Natural killer cell (primary cell): ENCODE data around the gene ITGA1. TPM values are rescaled to one million over a fixed set of nuclear protein-coding genes. Genes with fewer than 3 reads are reported as not detected.

Experiments used
- ATAC-seq, 3 donors: fragments of 150-1000 bp in 2 of 3; fragments of 200-7000 bp in 1 of 3; cut with Tn5 transposase; 1 replicate in 1 of 3; 2 replicates in 2 of 3; pipeline ENCODE4 v1.10.0; 2021; ENCODE audit warnings: mild to moderate bottlenecking in 2 of 3, moderate library complexity in 2 of 3
- DNase-seq, 2 donors: peaks; one replicate each; pipeline versions ENCODE4 v3.0.0 to v3.0.0-alpha.2; 2013 to 2021; ENCODE audit warnings: mixed read lengths in 1 of 2
- H3K27ac ChIP-seq: one replicate; pipeline ENCODE4 v1.5.1; 2013; ENCODE audit warnings: mild to moderate bottlenecking, low read length
- H3K27me3 ChIP-seq: one replicate; pipeline ENCODE4 v1.6.1; 2013; ENCODE audit warnings: low read length; ENCODE audit not compliant: control insufficient read depth, insufficient read depth
- H3K36me3 ChIP-seq: one replicate; pipeline ENCODE4 v1.6.1; 2013; ENCODE audit warnings: low read length; ENCODE audit not compliant: control insufficient read depth, insufficient read depth
- H3K4me1 ChIP-seq: one replicate; pipeline ENCODE4 v1.6.1; 2013; ENCODE audit warnings: low read length; ENCODE audit not compliant: control insufficient read depth, insufficient read depth
- H3K4me3 ChIP-seq: one replicate; pipeline ENCODE4 v1.5.1; 2013; ENCODE audit warnings: low read length
- H3K9me3 ChIP-seq: one replicate; pipeline ENCODE4 v1.6.1; 2013; ENCODE audit warnings: low read length; ENCODE audit not compliant: control insufficient read depth, insufficient read depth
- H3K27ac Mint-ChIP-seq, 2 donors: one replicate each; pipeline ENCODE4 v1.8.0; 2022; ENCODE audit warnings: mild to moderate bottlenecking in 2 of 2, mixed read lengths in 2 of 2, moderate library complexity in 1 of 2
- H3K27me3 Mint-ChIP-seq, 2 donors: one replicate each; pipeline ENCODE4 v1.8.0; 2022; ENCODE audit warnings: low read depth in 2 of 2, mixed read lengths in 2 of 2
- H3K36me3 Mint-ChIP-seq: one replicate; pipeline ENCODE4 v1.8.0; 2022; ENCODE audit warnings: mixed read lengths
- H3K4me1 Mint-ChIP-seq, 2 donors: one replicate each; pipeline ENCODE4 v1.8.0; 2022; ENCODE audit warnings: mixed read lengths in 2 of 2
- H3K4me3 Mint-ChIP-seq: one replicate; pipeline ENCODE4 v1.8.0; 2022; ENCODE audit warnings: mild to moderate bottlenecking, moderate library complexity, mixed read lengths
- H3K9me3 Mint-ChIP-seq, 2 donors: one replicate each; pipeline ENCODE4 v1.8.0; 2022; ENCODE audit warnings: mixed read lengths in 2 of 2
- WGBS: methylation state at CpG from one replicate; pipeline ENCODE4 v1.1.7; 2013; ENCODE audit warnings: missing lambda C conversion rate; ENCODE audit not compliant: insufficient coverage; 5-methylcytosine and 5-hydroxymethylcytosine counted together
- intact Hi-C: fragments of 100-400 bp; cut with micrococcal nuclease; formaldehyde crosslinking; loops from one replicate; pipeline ENCODE4 v1.14.2; 2022
- total RNA-seq, 4 donors: library from RNA; stranded (reverse); fragments of 120-200 nt in 1 of 4; gene quantifications; one replicate each; pipeline versions ENCODE4 v1.2.3 to v1.2.4, GENCODE V29; 2013 to 2022
- TF ChIP-seq, protein P1 (sequence below): fragments of 200-600 bp; IDR thresholded peaks from one replicate; pipeline ENCODE4 v1.8.0; 2022; ENCODE audit warnings: antibody characterized with exemption

The ITGA1 gene
- total RNA-seq, 3 donors from 2014 or later (not counting 1 experiment from before 2014, with no cell fraction given), result 0.45 to 0.82 (median 0.47) TPM

- no peaks in the 10 kb centered on the region for H3K36me3 Mint-ChIP-seq
- H3K27me3 ChIP-seq, result no peaks in the 10 kb centered on the region
- peak overlapping the region; percentile 66 for H3K27ac ChIP-seq
- H3K9me3 Mint-ChIP-seq, result no peaks in the 10 kb centered on the region
- 12% methylated on average over 31 of the region's 31 CpGs for WGBS
- peaks cover 20% of the 10 kb centered on the region for H3K4me1 ChIP-seq
- TF ChIP-seq, protein P1, sequence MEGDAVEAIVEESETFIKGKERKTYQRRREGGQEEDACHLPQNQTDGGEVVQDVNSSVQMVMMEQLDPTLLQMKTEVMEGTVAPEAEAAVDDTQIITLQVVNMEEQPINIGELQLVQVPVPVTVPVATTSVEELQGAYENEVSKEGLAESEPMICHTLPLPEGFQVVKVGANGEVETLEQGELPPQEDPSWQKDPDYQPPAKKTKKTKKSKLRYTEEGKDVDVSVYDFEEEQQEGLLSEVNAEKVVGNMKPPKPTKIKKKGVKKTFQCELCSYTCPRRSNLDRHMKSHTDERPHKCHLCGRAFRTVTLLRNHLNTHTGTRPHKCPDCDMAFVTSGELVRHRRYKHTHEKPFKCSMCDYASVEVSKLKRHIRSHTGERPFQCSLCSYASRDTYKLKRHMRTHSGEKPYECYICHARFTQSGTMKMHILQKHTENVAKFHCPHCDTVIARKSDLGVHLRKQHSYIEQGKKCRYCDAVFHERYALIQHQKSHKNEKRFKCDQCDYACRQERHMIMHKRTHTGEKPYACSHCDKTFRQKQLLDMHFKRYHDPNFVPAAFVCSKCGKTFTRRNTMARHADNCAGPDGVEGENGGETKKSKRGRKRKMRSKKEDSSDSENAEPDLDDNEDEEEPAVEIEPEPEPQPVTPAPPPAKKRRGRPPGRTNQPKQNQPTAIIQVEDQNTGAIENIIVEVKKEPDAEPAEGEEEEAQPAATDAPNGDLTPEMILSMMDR, result no peak
- peak; percentile 32 to 62 (median 51) for ATAC-seq
- no peaks in the 10 kb centered on the region for H3K9me3 ChIP-seq
- peak overlapping the region; percentile 92 to 94 for H3K27ac Mint-ChIP-seq
- H3K4me1 Mint-ChIP-seq, result peaks cover 41 to 47% of the 10 kb centered on the region in 2 donors
- peak overlapping the region; percentile 76 for H3K4me3 ChIP-seq
- no peaks in the 10 kb centered on the region for H3K27me3 Mint-ChIP-seq
- H3K4me3 Mint-ChIP-seq, result peak overlapping the region; percentile 99
- intact Hi-C loops, result no loop called here
- DNase-seq, result peak; percentile 39 to 59
- no peaks in the 10 kb centered on the region for H3K36me3 ChIP-seq
Measured at GRCh38 chr5:52800394-52801213, 12.9 kb downstream of the ITGA1 start.

DNA sequence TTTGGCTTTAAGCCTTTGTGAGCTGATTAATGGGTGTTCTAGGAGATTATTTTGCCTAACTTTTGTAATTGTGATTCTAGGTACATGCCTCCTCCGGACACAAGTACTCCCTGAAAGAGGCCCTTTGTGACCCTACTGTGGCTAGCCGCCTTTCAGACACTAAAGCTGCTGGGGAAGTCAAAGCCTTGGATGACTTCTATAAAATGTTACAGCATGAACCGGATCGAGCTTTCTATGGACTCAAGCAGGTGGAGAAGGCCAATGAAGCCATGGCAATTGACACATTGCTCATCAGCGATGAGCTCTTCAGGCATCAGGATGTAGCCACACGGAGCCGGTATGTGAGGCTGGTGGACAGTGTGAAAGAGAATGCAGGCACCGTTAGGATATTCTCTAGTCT, 13.6 kb downstream of the ITGA1 start:
- intact Hi-C loops, result no loop called here
- ATAC-seq (no peak), DNase-seq (no peak)
- Mint-ChIP-seq H3K27ac (peak overlapping the region; percentile 92 to 94), H3K27me3 (no peaks in the 10 kb centered on the region), H3K36me3 (no peaks in the 10 kb centered on the region), H3K4me3 (peak overlapping the region; percentile 99), H3K9me3 (no peaks in the 10 kb centered on the region), H3K4me1 (peaks cover 41 to 47% of the 10 kb centered on the region in 2 donors)
- Histone ChIP-seq H3K27ac (no peak overlapping the region), H3K36me3 (no peaks in the 10 kb centered on the region), H3K27me3 (no peaks in the 10 kb centered on the region), H3K9me3 (no peaks in the 10 kb centered on the region), H3K4me1 (peaks cover 20% of the 10 kb centered on the region), H3K4me3 (no peak overlapping the region)
- TF ChIP-seq, protein P1, result no peak
- 83% methylated on average over 8 of the region's 8 CpGs for WGBS

DNA sequence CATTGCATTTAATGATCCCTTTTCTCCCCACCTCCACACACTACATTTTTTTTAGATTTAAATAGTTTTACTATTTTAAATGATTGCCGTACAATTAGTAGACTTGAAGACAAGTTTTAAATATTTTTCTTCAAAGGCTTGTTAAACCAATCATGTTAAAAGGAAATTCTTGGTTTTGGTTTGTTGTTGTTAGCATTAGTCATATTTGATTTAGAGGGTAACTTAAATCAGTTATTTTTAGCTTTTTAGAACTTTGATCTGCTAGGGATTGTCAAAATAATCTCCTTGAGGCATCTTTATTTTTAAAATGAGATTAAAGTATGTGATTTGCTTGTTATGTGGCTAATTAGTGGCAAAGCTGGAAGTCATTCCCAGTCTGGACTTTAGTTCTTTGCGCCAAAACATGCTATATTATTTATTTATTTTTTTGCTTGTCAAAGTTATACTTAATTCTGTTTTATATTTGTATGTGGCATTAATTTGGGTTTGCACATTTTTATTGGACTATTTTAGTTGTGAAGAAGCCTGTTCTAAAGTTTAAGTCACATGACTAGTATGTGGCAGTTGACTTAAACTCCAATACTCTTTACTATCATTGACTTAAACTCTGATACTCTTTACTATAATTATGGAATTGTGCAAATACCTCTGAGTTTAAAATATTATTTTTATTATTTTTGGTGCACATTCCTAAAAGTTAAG, 14.7 kb downstream of the ITGA1 start:
- WGBS, result no CpG with 5 or more reads among the region's 2 CpGs
- DNase-seq, result no peak
- peaks cover 20% of the 10 kb centered on the region for H3K4me1 ChIP-seq
- no peaks in the 10 kb centered on the region for H3K27me3 ChIP-seq
- ATAC-seq, result no peak
- no peak overlapping the region for H3K4me3 ChIP-seq
- TF ChIP-seq, protein P1, result no peak
- no peaks in the 10 kb centered on the region for H3K9me3 ChIP-seq
- H3K36me3 ChIP-seq, result no peaks in the 10 kb centered on the region
- no peaks in the 10 kb centered on the region for H3K36me3 Mint-ChIP-seq
- H3K27ac ChIP-seq, result no peak overlapping the region
- no peaks in the 10 kb centered on the region for H3K27me3 Mint-ChIP-seq
- peaks cover 41 to 47% of the 10 kb centered on the region in 2 donors for H3K4me1 Mint-ChIP-seq
- no peaks in the 10 kb centered on the region for H3K9me3 Mint-ChIP-seq
- intact Hi-C loops, result no loop called here
- no peak overlapping the region for H3K27ac Mint-ChIP-seq
- H3K4me3 Mint-ChIP-seq, result no peak overlapping the region
